GM19099 (cell line): ENCODE data around the gene MLX.

Experiments used
- POLR2A ChIP-seq: IDR thresholded peaks from 3 replicates; pipeline ENCODE4 v1.6.1; 2011; ENCODE audit warnings: low read depth; ENCODE audit not compliant: insufficient read length; ENCODE audit errors: extremely low read depth

MLX gene

GRCh38 chr17:42563950-42564349 is 3.0 kb upstream of the MLX start:
- TF ChIP-seq POLR2A, result no peak

- no peak for TF ChIP-seq POLR2A
Observed at GRCh38 chr17:42564815-42565522, 1.9 kb upstream of the MLX start.

- no peak for TF ChIP-seq POLR2A
Observed at GRCh38 chr17:42565523-42566214, 1.2 kb upstream of the MLX start.

GRCh38 chr17:42566215-42566882 is 551 bp upstream of the MLX start:
- no peak for TF ChIP-seq POLR2A

GRCh38 chr17:42568341-42569111 is 1.6 kb downstream of the MLX start:
- no peak for TF ChIP-seq POLR2A

GRCh38 chr17:42571435-42572225 is 4.7 kb downstream of the MLX start:
- no peak for TF ChIP-seq POLR2A

GRCh38 chr17:42573095-42573494 is 6.2 kb downstream of the MLX start:
- no peak for TF ChIP-seq POLR2A

GRCh38 chr17:42574463-42574862 is 7.6 kb downstream of the MLX start:
- TF ChIP-seq POLR2A, result no peak

GRCh38 chr17:42577140-42577531 is 10.2 kb downstream of the MLX start:
- no peak for TF ChIP-seq POLR2A

- TF ChIP-seq POLR2A, result peak; percentile 89
Observed at GRCh38 chr17:42577532-42578281, 10.8 kb downstream of the MLX start, which contains the start of gene PSMC3IP. TSS of gene PSMC3IP (minus strand) at chr17:42577729. CDS start at chr17:42577686, 43 bp downstream.

GRCh38 chr17:42578282-42578869 is 11.5 kb downstream of the MLX start:
- TF ChIP-seq POLR2A, result peak; percentile 30

- no peak for TF ChIP-seq POLR2A
Observed at GRCh38 chr17:42579794-42580551, 13.1 kb downstream of the MLX start.
